HEK293T (cell line): ENCODE measurements around the gene UNC79.

Experiments used
- BHLHE40 ChIP-seq: fragments of 450-650 bp; IDR thresholded peaks from 2 replicates; pipeline ENCODE4 v1.6.1; 2016; ENCODE audit warnings: mild to moderate bottlenecking, moderate library complexity, borderline replicate concordance
- CTBP1 ChIP-seq: fragments of 450-650 bp; IDR thresholded peaks from 2 replicates; pipeline ENCODE4 v1.6.1; 2016; ENCODE audit warnings: borderline replicate concordance
- ELF4 ChIP-seq: fragments of 450-650 bp; IDR thresholded peaks from 2 replicates; pipeline ENCODE4 v1.6.1; 2017; ENCODE audit warnings: antibody characterized with exemption
- FOXA1 ChIP-seq: fragments of 450-650 bp; IDR thresholded peaks from 2 replicates; pipeline ENCODE4 v1.6.1; 2016; ENCODE audit warnings: mild to moderate bottlenecking
- FOXK2 ChIP-seq: fragments of 450-650 bp; IDR thresholded peaks from 2 replicates; pipeline ENCODE4 v1.6.1; 2016; ENCODE audit warnings: mild to moderate bottlenecking
- FOXM1 ChIP-seq: fragments of 450-650 bp; IDR thresholded peaks from 2 replicates; pipeline ENCODE4 v1.6.1; 2017; ENCODE audit warnings: mild to moderate bottlenecking, borderline replicate concordance
- L3MBTL2 ChIP-seq: fragments of 450-650 bp; conservative IDR thresholded peaks from 2 replicates; pipeline ENCODE4 v1.6.1; 2016; ENCODE audit warnings: mild to moderate bottlenecking
- LEF1 ChIP-seq: fragments of 450-650 bp; IDR thresholded peaks from 2 replicates; pipeline ENCODE4 v1.6.1; 2017; ENCODE audit warnings: mild to moderate bottlenecking, borderline replicate concordance
- SP1 ChIP-seq: fragments of 450-650 bp; IDR thresholded peaks from 2 replicates; pipeline ENCODE4 v1.6.1; 2017
- SUZ12 ChIP-seq: fragments of 450-650 bp; IDR thresholded peaks from 2 replicates; pipeline ENCODE4 v1.6.1; 2016; ENCODE audit warnings: mild to moderate bottlenecking
- TARDBP ChIP-seq: fragments of 450-650 bp; IDR thresholded peaks from 2 replicates; pipeline ENCODE4 v1.6.1; 2016
- ZNF384 ChIP-seq: fragments of 450-650 bp; IDR thresholded peaks from 2 replicates; pipeline ENCODE4 v1.6.1; 2016
- TF ChIP-seq, protein P1 (sequence below): fragments of 450-650 bp; IDR thresholded peaks from 2 replicates; pipeline ENCODE4 v1.6.1; 2016

DNA sequence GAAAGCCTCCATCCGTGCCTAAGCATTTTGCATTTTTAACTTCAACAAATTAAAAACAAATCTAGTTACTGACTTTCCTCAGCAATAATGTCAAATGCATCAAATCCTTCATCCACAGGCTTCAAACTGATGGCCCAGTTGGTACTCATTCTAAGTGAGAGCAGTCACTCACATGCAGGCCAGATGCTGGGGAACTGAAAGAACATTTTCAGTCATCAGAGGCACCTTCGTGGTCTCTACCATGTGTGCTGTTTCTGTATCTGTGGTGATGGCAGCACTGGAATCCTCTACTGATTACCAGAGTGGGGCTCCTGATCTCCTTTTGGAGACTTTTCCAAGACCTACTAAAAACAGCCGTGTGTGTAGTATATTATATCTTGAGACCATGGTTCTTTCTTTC, 212.4 kb downstream of the UNC79 start:
- TF ChIP-seq ELF4 (no peak), FOXM1 (no peak), TARDBP (no peak), SUZ12 (no peak), SP1 (no peak), CTBP1 (no peak), BHLHE40 (no peak), L3MBTL2 (no peak), LEF1 (no peak), FOXA1 (no peak), FOXK2 (no peak), ZNF384 (no peak)
- TF ChIP-seq, protein P1, sequence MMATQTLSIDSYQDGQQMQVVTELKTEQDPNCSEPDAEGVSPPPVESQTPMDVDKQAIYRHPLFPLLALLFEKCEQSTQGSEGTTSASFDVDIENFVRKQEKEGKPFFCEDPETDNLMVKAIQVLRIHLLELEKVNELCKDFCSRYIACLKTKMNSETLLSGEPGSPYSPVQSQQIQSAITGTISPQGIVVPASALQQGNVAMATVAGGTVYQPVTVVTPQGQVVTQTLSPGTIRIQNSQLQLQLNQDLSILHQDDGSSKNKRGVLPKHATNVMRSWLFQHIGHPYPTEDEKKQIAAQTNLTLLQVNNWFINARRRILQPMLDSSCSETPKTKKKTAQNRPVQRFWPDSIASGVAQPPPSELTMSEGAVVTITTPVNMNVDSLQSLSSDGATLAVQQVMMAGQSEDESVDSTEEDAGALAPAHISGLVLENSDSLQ: no peak
